Measurements from ENCODE around the gene TMTC3.
A peak's percentile ranks its signal among the peaks of the same experiment; 100 is the strongest.
"Not testable (repeated sequence)": the region's sequence is repeated elsewhere in the genome, so short reads cannot be mapped to it uniquely, and the experiment has no call there.

TMTC3 gene

GRCh38 chr12:88141774-88142609, at the start of gene TMTC3, which contains the start of gene CEP290:
Gene TMTC3, plus strand, starts transcription at chr12:88142307. Its CDS starts 6,009 bp downstream, at chr12:88148316.
Gene CEP290, minus strand, starts transcription at chr12:88142088. Its CDS starts 781 bp downstream, at chr12:88141307.
- peak; percentile 99 for FAIRE-seq

DNA sequence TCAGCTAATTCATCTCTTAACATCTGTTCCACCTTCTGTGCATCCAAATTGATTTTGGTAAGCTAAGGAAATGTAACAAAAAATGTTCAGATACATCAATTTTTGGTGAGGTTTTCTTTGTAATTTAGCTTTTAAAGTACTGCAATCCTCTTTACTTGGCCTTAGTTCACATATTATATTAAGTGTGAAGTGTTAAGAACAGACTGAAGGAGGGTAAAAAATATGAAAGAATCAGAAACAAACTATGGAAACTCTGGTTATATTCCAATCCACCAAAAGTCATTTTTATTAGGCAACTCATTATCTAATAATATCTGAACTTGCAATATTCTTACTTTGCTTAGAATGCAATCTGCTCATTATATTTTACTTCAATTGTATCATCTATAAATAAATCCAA, 49.3 kb upstream of the TMTC3 start:
- FAIRE-seq, result no peak

DNA sequence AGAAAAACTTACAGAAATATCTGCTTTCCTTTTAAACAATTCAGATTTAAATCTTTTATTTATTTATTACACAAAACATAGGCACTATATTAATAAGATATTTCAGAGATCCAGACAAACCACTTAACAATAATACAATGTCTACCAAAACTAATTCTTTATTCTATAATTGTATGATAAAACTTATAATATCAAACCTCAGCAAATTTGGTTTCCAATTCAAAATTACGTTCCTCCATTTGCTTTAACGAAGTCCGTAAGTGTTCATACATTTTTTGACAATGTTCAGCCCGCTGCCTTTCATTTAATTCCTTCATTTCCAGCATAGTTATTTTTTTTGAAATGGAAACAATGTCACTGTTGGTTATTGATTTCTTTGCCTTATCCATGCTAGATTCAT, 48.5 kb upstream of the TMTC3 start:
- FAIRE-seq, result peak; percentile 72

GRCh38 chr12:88108021-88108420, 34.1 kb upstream of the TMTC3 start:
- peak; percentile 27 for FAIRE-seq

GRCh38 chr12:88111074-88111652, 30.9 kb upstream of the TMTC3 start:
- FAIRE-seq, result peak; percentile 77

DNA sequence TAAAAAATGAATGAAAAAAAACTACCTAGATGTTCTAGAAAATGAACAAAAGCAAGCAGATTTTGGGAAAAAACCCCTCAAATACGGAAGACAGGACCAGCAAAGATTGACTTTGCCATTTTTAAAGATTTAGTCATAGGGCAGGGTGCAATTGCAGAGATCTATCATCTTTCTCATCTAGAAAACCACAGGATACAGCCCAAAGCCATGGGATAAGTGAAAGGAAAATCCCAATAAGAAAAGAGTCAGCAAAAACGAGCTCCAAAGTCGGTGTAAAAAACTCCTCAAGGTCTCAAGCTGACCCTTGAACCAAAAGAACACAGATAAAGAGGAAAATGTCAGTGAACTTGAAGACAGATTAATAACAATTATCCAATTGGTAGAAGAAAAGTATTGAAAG, 28.2 kb upstream of the TMTC3 start:
- FAIRE-seq, result no peak

DNA sequence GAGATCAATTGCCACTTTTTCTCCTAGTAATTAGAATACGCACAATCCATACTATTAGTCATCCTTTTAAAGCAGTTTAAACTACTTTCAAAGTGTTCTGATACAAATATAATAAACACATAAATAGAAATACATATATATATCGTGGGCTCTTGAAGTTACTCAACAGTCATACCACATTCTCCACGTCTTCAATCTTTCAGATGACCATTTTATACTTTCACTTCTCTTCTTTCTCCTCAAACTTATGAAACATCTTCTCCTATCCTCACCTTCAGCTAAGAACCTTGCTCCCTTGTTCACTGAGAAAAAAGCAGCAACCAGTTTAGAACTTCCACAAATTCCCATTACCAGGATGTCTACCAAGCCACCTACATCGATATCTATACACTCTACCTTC, 19.4 kb upstream of the TMTC3 start:
- no peak for FAIRE-seq

DNA sequence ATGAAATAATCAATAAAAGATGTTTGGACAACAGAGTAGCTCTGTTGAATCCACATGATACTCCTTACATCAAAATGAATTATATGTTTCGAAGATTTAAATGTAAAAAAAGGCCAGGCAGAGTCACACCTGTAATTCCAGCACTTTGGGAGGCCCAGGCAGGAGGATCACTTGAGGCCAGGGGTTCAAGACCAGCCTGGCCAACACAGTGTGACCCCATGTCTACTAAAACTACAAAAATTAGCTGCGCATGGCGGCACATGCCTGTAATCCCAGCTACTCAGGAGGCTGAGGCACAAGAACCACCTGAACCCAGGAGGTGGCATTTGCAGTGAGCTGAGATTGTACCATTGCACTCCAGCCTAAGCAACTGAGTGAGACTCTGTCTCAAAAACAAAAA, 15.0 kb upstream of the TMTC3 start:
- FAIRE-seq, result no peak

- FAIRE-seq, result no peak
These were observed 14.3 kb upstream of the TMTC3 start for GRCh38 chr12:88127855-88128254.

- FAIRE-seq, result no peak
These were observed 9.7 kb upstream of the TMTC3 start for GRCh38 chr12:88132392-88132791.

DNA sequence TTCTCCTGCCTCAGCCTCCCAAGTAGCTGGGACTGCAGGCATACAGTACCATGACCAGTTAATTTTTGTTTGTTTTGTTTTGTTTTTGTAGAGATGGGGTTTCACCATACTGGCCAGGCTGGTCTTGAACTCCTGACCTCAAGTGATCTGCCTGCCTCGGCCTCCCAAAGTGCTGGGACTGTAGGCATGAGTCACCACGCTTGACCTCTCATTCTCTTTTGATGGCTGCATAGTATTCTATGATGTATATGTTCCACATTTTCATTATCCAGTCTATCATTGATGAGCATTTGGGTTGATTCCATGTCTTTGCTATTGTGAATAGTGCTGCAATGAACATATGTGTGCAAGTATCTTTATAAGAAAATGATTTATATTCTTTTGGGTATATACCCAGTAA, 8.9 kb upstream of the TMTC3 start:
- FAIRE-seq, result not testable (repeated sequence)

- FAIRE-seq, result not testable (repeated sequence)
These were observed 2.4 kb upstream of the TMTC3 start for GRCh38 chr12:88139711-88140110.

DNA sequence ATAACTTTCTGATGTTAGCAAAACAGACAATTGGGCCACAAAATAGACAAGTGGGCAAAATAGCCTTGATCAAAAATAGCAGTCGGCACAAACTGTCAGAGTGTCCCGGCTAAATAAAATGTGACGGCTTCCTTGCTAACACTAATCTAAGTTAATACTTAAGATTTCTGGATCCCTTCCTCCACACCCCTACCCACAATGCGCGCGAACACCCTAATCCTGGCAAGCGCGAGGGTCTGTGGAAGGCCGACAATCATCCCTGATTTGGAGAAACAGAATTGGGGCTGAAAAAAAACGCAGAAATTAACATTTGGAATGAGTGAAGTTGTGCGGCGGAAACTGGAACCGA, 708 bp upstream of the TMTC3 start:
- FAIRE-seq, result no peak

- no peak for FAIRE-seq
These were observed 494 bp downstream of the TMTC3 start for GRCh38 chr12:88142610-88142991.

- no peak for FAIRE-seq
These were observed 1.9 kb downstream of the TMTC3 start for GRCh38 chr12:88144037-88144436.

DNA sequence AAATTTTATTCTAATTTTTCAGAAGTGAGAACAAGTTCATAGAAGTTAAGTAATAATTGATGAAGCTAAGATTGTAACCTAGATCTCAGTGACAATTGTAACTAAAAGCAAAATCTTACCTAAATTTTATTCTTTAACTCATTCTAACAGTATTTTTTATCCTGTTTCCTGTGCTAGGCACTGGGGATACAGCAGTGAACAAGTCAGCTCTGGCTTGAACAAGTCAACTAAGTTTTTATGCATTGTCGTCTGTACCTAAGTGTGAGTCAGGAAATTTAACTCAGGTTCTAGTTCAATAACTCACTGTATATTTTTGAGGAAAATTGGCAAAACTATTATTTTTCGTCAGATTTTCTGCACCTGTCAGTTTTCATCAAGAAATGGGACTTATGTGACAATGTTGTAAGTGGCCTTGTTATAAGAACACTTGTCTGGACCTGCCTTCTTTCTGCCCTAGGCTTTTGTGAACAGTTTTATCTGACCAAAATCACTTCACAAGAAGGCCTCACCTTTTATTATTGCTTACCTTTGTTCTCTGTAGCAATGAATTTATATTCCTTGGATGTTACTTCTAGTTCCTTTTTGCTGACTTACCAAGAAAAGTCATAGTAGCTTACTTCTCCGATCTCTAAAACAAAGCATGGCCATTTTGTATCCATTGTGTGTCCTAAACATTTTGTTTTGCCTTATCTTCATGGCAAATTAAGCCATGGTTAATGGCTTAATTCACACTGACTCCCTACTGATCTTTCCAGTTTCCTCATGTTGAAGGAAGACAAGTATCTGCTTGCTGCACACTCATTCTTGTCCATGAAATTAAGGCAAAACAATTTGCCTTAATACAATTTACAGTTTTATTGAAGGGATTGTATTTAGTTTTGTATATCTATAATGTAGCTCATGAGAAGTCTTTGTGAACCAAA, 2.7 kb downstream of the TMTC3 start:
- no peak for FAIRE-seq

DNA sequence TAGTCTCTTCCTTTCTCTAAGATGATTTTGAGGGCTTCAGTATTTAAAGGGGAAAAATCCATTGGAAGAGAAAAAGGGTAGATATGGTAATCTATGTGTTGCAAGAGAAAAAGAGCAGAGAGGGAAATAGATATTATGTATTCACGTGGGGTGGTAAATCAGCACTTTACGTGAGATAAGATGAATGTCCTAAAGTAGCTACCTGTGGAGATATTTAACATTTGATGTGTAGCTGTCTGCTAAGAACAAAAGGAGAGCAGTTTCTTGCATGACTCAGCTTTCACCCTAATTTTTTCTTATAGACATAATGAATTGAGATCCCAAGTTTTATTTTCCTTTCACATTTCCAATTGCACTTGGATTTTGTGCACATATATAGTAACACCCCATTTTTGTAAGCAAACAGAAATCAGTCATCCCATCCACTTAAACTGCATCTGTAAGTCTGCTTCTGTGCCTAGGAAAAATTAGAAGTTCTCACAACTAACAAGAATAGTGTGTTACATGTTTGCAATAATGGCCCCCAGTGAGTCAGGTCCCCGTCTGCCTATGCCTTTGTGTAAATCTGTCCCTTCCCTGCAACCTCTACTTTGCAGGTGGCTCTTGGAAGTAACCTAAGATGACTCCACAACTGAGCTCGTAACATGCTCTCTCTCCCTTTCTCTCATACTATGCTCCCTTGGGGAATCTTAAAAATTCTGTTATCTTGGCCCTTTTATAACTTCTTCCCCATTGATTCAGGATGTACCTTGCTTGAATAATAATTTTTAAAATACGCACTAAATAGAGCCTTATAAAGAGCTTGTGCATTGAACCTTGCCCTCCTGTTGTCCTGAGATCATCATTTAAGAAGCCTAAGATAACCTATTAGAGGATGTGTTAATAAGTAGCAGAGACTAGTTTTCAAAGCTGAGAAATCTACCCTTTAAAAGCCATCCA, 3.7 kb downstream of the TMTC3 start:
- FAIRE-seq, result no peak

DNA sequence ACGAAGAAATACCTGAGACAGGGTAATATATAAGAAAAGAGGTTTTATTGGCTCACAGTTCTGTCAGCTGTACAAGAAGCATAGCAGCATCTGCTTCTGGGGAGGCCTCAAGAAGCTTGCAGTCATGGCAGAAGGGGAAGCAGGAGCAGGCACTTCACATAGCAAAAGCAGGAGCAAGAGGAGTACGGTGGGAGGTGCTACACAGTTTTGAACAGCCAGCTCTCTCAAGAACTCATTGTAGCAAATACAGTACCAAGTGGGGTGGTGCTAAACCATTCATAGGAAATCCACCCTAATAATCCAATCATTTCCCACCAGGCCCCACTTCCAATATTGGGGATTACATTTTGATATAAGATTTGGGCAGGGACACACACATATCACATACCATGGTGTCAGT, 8.0 kb downstream of the TMTC3 start:
- FAIRE-seq, result no peak

GRCh38 chr12:88153959-88154358, 11.9 kb downstream of the TMTC3 start:
- FAIRE-seq, result peak; percentile 89

GRCh38 chr12:88156075-88156654, 14.1 kb downstream of the TMTC3 start:
- no peak for FAIRE-seq

DNA sequence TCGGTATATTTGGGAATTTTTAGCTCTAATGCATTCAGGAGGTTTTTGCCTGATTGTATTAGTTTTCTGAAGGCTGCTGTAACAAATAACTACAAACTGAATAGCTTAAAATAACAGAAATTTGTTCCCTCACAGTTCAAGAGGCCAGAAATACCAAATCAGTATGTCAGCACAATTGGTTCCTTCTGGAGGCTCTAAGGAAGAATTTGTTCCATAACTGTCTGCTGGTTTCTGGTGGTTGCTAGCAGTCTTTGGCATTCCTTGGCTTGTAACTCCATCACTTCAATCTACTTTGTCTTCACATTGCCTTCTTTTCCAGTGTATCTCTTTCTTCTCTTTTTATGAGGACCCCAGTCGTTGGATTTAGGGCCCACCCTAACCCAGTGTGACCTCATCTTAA, 21.3 kb downstream of the TMTC3 start:
- no peak for FAIRE-seq

- FAIRE-seq, result peak; percentile 51
These were observed 24.1 kb downstream of the TMTC3 start for GRCh38 chr12:88166179-88166578.
